ENCODE data around the gene DENND5A.
"Not testable (repeated sequence)": the region's sequence is repeated elsewhere in the genome, so short reads cannot be mapped to it uniquely, and the experiment has no call there.

The DENND5A gene

GRCh38 chr11:9210224-9210921, 54.8 kb downstream of the DENND5A start:
- no peak for DNase-seq

GRCh38 chr11:9209604-9210003, 55.5 kb downstream of the DENND5A start:
- not testable (repeated sequence) for DNase-seq

DNA sequence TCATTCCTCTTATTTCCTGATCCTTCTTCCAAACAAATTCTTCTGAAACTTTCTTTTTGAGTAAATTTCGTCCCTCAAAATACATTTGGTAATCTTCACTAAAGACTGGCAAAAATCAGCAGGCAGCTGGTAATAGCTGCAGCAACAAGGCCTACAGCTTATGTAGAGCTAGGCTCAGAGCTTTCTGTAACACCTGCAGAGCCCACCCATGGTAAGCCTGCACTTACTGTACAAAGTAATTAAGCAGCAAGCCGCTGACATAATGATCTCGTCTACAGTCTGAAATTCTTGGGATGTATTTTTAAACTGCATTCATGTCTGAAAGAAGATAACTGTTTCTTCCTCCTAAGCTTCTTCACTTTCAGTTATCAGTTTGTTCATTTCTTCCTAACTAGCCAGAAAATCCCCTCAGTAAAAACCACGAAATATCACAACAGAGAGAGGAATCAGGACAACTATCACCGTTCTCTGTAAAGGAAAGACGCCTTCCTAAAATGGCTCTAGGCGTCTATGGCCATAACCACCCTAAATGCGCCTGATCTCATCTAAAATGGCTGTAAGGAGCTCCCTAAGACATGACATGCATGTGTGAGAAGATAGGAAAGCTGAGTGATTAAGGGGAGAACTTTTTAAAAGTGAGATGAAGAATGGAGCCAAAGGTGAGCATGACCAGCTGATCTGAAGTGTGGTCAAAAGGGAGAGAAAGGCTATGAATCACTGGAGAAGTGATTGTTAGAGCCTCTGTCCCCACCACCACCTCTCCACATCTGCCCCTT, 56.2 kb downstream of the DENND5A start:
- no peak for DNase-seq

DNA sequence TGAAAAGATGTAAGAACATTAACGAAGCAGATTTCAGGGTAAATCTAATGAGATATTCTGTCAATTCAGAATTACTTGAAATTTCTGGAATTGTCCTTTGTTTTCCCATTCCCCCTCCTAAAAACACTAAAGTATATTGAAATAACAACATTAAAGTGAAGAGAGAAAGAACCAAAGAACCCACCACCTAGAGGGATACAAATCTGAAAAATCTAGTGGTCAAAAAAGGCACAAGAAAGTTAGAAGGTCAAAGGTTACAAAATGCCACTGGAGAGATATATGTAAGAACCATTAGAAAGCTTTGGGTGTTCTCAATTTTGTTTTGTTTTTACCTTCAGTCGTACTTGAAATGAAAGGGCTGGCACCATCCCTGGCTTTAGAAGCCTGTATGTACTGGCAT, 57.9 kb downstream of the DENND5A start:
- DNase-seq: no peak

DNA sequence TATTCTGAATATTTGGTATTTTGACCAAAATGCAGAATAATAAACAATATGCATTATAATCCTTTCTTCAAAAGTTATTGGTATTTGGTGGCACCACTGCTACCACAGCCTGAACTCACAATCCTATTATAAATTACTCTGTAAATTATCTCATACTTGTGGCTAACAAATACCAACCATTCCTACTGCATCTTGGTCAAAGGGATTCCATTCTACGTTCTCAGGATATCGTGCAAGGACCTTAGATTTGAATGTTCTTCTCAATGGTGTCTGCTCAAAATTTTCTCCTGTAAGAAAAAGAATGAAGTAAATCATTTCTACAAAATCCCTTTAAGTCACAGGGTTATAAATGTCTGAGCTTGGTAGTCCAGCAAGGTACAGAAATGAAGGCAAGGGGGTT, 58.7 kb downstream of the DENND5A start:
- no peak for DNase-seq

- DNase-seq: no peak
Measured at GRCh38 chr11:9203691-9204311, 61.3 kb downstream of the DENND5A start.

GRCh38 chr11:9201372-9202162, 63.6 kb downstream of the DENND5A start:
- DNase-seq: no peak

GRCh38 chr11:9200471-9200870, 64.7 kb downstream of the DENND5A start:
- DNase-seq: no peak

- DNase-seq: no peak
Measured at GRCh38 chr11:9193316-9193715, 71.8 kb downstream of the DENND5A start.

- DNase-seq: no peak
Measured at GRCh38 chr11:9192561-9192960, 72.6 kb downstream of the DENND5A start.

- not testable (repeated sequence) for DNase-seq
Measured at GRCh38 chr11:9190326-9191016, 74.7 kb downstream of the DENND5A start.

GRCh38 chr11:9188860-9189259, 76.3 kb downstream of the DENND5A start:
- not testable (repeated sequence) for DNase-seq

DNA sequence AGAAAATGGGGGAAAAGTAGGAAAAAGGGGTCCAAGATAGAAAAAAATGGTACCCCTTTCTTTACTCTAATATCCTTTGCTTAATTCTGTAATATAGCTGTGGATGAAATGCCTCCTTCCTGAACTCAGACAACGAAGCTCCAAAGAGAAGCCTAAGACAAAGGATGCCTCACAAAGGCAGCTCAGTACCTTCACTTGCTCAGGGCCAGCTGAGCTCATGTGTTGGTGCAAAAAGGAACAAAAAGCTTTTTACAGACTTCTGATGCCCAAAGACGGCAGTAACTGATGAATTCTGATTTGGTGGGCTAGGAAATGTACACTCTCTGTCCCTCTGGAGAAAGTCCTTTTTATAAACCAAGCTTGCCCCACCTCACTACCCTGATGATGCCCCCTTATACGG, 77.5 kb downstream of the DENND5A start:
- no peak for DNase-seq

- DNase-seq: no peak
Measured at GRCh38 chr11:9184516-9184915, 80.6 kb downstream of the DENND5A start.

DNA sequence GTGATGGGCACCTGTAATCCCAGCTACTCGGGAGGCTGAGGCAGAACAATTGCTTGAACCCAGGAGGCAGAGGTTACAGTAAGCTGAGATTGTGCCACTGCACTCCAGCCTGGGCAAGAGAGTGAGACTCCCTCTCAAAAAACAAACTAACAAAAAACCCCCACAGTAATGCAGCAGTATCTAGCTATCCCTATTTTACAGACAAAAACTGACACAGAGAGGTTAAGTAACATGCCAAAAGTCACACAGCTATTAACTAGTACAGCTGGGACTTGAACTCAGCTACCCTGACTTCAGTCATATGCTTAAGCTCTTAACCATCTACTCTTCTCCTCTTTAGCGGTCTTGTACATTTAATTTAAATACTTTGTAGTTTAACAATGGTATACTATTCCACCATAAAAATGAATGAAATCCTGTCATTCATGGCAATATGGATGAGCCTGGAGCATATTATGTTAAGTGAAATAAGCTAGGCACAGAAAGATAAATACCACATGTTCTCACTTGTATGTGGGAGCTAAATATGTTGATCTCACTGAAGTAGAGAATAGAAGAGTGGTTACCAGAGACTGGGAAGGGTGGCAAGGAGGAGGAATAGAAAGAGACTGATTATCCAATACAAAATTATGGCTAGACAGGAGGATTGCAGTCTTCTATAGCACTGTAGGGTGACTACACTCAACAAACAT, 82.8 kb downstream of the DENND5A start:
- DNase-seq: no peak

GRCh38 chr11:9180784-9181183, 84.4 kb downstream of the DENND5A start:
- DNase-seq: no peak

- no peak for DNase-seq
Measured at GRCh38 chr11:9179141-9179540, 86.0 kb downstream of the DENND5A start.

DNA sequence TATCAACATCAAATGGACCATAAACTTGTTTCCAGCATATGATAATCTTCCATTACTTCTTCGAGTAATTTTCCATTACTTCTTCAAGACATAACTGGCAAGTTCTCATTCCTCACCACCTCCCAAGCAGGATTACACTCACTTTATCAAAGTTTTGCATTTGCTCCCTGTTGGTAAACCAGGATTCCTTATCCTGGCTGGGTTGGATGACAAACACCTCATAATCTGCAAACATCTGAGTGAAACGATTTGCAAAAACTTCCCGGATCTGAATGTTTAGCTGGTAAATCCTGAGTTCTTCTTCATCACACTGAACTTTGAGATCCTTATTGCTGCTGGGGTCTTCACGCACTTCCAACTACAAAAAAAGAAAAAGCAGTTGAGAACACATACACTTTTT, 86.4 kb downstream of the DENND5A start:
- no peak for DNase-seq

DNA sequence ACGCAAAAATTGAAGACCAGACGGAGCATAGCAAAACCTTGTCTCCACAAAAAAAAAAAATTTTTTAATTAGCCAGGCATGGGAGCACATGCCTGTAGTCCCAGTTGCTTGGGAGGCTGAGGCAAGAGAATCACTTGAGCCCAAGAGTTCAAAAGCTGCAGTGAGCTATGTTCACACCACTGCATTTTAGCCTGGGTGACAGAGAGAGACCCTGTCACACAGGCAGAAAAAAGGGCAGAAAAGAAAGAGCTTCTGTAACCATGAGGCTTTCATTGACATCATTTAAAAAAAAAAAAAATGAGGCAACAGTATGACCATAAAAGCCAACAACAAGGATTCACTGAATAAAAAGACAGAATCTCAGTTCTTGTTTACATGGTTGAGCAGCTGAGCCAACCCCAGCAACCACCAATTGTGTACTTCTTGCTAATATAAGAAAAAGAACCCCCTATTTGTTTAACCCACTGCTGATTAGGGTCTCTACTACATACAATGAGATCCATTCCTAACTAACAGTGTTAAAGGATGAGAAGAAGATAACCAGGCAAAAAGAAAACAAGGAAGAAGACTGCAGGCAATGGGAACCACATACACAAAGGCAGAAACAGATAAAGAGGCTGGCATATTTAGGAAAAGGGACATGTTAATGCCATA, 87.6 kb downstream of the DENND5A start:
- no peak for DNase-seq

DNA sequence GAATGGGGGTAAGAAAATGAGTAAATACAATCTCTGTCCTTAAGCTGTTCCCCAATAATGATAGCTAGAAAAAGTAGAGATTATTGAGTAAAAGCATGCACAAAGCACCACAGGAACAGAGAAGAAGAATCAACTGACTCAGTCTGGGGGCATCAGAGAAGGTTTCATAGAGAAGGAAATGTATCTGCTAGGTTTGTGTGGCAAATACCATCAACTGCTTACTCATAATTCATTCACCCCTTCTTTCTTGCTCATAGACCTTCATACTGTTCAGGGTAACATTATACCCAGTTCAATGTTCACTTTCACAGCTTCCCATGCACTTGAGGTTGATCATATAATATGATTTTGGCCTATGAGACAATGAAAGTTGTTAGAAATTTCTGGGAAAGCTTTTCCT, 88.6 kb downstream of the DENND5A start:
- no peak for DNase-seq

DNA sequence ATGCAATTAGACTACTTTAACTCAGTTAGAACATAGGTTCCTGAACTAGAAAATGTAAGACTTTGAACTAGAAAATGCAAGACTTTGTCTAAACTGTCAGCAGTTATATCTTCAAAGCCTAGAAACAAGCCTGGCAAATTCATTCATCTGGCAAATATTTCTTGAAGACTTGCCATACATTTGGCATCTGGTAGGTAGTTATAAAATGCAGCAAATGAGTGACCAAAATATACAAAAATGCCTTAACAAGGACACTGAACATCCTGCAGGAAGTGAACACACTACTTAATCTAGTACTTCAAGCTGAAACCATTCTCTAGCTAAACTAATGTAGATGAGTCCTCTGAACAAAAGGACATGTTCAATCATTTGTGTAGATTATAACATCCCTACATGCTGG, 89.0 kb downstream of the DENND5A start:
- DNase-seq: no peak

Data from NCI-H510A (cell line).